SKM-1 (cell line): ENCODE data around the gene RBM20.
"Not testable (repeated sequence)": the region's sequence is repeated elsewhere in the genome, so short reads cannot be mapped to it uniquely, and the experiment has no call there.

ENCODE experiments used
- DNase-seq: peaks from one replicate; lab custom pipeline; 2025; ENCODE audit not compliant: unreplicated experiment; lab: John Stamatoyannopoulos, UW

Gene RBM20

DNA sequence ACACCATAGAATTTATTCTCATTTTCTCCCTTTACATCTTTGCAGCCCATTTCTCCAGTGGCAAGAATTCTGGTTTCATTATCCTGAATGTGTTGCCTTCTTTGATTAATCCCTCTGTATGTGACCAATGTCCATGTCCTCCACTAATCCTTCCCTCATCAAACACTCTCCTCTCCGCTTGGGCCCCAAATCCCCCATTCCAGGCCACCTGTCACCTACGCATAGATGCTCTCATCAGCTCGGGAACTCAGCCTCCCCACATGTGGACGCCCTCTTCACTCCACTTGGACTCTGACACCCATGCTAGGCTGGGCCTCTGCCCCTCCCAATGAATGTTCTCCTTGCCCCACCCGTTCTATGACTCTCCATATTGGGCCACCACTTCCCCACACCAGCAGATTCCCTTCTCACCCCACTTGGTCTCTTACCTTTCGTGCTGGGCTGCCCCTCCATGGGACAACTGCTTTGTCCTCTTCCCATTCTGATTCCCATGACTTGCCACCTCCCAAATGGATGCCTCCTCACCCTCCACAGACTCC is 18.7 kb upstream of the RBM20 start:
- no peak for DNase-seq

DNA sequence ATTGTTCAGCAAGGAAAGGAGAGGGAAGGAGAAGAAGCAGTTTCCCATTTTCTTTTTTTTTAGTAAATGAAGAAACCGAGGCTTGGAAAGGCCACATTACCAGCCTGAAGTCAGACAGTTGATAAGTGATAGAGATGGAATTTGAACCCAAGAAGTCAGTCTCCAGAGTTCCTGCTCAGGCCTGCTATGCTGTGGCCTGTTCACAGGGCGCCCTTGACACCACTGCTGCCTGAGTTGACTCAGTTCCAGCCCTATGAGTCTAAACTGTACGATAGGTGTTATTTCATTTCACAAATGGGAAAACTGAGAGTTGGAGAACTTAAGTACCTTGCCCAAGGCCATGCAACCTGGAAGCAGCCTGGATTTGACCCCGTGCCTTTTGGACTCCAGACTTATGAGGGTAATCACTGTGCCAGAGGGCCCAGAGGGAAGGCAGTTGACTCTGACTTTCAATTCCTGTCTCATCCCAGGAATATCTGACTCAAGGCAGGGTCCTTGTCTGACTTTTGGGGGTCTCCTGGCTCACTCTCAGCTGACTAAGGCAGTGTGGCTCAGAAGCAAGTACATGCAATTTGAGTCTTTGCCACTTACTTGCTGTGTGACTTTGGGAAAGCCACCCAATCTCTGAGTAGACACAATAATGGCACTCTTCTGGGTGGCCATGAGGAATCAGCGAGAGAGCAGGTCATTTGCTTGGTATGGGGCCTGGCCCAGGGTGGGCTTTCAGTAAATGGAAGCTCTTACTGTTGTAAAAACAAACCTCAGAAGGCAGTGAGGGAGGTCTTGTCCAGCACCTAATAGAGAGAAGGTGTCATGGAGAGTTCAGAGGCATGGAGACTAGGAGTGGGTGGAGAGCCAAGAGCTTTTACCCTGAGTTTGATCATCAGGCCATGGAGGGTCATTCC is 17.9 kb upstream of the RBM20 start:
- no peak for DNase-seq

DNA sequence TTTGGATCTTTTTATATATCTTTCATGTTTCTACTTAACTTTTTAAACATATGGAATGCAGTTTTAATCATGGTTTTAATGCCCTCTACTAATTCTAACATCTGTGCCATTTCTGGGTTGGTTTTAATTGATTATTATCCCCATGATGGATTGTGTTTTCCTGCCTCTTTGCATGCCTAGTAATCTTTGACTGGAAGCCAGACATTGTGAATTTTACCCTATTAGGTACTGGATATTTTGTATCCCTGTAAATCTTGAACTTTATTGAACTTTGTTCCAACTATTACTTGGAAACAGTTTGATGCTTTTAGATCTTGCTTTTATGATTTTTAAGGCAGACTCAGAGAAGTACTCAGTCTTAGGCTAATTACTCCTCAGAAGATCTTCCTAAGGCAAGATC is 16.0 kb upstream of the RBM20 start:
- no peak for DNase-seq

DNA sequence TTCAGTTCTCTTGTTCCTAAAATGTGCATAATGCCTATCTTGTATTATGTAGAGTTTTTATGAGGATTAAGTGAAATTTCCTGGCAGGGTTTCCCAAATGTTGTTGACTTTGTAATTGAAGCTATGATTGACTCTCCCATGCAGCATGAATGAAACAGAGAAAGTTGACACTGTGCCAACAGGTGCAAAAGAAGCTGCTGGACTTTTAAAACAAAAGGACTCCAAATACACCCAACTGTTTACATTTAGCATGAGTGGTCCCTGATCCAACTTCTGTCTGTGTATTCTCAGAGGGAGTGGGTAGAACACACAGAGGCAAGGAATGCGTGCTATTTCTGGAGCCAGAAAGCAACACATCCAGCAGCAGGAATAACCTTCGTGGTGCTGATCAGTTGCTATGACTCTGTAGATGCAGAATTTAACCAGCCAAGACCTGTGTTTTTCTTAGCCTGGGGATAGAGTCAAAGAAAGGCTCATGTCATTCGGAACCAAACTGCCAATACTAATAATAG is 14.4 kb upstream of the RBM20 start:
- DNase-seq = no peak

DNA sequence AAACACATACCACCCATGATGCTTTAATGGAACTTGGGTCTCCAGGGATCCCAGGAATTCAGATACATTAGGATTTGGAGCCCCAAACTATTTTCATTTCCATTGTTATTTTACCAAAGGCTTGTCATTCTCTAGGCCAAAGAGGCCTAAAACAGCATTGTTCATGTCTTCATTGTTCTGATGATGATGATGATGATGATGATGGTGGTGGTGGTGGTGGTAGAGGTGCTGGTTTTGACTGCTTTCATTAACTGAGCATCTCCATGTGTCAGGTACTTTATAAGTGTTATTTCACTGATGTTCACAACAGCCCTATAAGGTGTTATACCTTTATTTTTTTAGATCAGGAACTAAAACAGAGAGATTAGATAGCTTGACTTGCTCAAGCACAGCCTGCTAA is 12.2 kb upstream of the RBM20 start:
- no peak for DNase-seq

DNA sequence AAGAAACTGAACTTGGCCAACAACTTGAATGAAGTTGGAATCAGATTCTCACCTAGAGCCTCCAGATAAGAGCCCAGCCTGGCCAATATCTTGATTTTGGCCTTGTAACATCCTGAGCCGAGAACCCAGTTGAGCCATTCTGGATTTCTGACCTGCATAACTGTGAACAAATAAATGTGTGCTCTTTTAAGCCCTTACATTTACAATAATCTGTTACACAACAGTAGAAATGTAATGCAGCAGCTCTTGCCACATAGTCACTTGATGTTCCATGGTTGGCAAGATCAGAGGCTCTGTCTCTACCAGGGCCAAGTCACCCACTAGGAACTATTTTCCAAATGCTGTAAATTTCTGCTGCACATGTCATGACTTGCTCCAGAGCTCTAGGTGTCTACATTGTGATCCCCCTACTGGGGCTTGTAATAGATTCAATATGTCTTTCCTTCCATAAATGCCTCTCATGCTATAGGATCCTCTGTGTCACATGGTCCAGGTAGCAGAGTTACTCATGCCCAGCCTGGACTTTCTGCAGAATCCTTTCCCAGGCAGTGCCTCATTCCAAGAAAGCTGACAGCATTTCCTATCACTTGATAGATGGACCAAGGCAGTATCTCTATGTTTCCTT is 11.4 kb upstream of the RBM20 start:
- DNase-seq = no peak

DNA sequence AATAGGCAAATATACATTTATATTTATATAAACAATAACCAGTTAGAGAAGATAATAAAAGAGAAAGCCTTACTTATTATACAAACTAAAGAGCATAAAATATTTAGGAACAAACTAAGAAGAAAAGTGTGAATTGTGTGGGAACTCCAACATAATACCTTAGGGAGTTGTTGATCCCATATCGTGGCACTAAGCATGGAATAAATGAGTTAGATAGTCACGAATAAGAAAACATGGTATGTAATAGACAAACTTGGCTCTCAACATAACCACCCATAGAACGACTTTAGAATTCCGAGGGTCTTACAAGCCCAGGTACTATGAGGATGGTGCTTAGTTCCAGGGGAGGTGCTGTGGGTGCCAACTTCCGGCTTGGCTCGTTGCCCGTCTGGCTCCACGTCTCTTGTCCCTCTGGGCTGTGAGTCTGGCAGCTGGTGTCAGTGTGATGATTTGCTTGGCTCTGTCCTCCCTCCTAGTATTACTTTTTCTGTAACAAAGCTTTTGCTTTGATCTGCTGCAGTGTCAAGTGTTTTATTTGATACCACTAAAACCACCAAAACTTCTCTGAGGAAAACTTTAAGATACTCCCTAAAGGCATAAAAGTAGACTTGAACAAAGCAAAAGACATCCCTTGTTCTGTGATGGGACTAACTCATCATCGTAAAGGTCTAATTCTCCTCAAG is 9.5 kb upstream of the RBM20 start:
- DNase-seq = no peak

DNA sequence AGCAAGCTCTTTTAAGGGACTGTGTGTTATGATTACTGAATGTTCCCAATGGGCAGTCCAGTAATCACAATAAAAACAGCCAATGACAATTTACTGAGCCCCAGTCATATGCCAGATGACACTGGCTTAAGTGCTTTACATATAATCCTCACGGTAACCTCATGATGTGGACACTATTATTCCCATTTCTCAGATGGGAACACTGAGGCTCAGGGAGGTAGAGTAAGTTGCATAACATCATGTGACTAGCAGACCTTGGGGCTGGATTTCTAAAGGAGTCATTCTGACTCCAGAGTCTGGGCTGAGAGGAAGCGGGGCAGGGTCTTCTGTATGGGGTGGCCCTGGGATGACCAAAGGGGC is 7.6 kb upstream of the RBM20 start:
- no peak for DNase-seq

DNA sequence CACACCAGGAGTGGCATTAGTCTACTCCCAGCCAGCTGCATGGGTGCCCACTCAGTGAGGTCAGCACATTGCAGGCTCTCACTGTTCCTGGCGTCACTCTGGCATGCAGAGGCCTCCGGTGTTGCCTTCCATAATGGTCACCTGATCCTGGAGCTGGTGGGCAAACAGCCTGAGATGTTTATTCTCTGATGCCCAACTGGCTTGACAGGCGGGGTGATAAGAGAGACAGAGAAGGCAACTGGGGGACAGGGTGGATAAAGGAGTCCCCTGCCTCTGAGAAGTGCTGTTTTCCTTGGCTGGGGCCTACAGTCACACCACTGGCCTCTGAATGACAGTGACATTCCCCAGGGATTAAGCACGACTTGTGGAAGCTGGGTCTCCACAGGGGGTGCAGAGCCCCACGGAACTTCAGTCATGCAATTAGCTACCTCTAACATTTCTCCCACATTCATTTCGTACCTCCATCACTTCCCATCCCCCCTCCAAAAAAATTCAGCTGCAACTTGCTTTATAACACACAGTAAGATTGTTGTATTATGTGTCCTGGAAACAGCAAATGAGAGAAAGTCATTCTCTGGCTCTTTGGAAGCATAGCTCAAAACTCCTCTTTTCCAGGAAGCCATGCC is 7.1 kb upstream of the RBM20 start:
- no peak for DNase-seq

DNA sequence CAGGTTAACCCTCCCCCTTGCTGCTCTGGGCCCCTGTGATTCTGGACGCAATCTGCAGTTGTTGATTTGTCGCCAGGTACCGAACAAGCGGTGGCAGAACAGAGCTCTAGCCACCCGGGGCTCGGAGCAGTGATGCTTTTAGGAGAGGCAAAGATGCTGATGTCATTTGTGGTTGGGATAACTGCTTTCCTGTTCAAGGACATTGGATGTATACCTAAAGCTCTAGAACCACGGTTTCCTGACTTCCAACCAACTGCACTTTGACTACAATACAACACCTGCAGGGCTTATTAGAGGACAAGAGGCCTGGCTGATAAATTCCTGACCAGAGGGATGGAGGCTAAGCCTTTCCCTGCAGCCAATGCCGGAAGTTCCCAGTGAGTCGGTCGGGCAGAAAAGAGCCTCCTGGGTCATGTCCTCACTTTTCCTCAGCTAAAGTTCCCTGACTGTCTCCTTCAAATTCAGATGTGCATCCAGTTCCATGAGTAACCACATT is 6.5 kb upstream of the RBM20 start:
- no peak for DNase-seq

DNA sequence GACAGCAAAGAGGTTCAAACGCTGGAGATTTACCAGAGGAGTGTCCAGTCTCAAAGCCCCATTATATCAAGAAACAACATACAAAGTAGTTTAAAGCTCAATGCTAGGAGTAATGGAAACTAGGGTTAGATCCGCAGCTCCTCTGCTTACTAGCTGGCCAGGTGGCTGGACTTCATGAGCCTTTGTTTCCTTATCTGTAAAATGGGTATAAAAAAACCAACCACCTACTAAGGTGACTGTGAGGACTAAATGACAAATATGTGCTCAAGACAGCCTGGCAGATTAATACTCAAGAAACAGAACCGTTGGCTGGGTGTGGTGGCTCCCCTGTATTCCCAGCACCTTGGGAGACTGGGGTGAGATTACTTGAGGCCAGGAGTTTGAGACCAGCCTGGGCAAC is 5.8 kb upstream of the RBM20 start:
- DNase-seq = no peak

DNA sequence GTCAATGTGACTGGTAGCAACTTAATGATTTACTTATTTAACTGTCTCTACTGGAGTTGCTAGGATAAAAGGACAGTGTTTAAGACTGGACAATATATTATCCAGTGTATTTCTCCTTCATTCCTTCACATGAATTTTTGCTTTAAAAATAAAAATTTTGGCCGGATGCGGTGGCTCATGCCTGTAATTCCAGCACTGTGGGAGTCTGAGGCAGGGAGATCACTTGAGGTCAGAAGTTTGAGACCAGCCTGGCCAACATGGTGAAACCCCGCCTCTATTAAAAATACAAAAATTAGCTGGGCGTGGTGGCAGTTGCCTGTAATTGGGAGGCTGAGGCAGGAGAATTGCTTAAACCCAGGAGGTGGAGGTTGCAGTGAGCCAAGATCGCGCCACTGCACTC is 5.1 kb upstream of the RBM20 start:
- DNase-seq = not testable (repeated sequence)

DNA sequence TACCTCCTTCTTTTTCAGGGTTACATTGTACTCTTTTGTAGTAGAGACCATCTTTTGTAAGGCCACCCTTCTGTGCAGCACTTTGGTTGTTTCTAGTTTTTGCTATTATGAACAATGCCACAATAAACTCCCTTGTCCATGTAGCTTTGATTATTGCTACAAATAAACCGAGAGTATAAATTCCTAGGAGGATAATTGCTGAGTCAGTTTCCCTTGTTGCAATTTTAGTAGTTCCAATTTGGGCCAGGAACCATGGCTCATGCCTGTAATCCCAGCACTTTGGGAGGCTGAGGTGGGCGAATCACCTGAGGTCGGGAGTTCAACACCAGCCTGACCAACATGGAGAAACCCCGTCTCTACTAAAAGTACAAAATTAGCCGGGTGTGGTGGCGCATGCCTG is 4.3 kb upstream of the RBM20 start:
- DNase-seq = not testable (repeated sequence)

DNA sequence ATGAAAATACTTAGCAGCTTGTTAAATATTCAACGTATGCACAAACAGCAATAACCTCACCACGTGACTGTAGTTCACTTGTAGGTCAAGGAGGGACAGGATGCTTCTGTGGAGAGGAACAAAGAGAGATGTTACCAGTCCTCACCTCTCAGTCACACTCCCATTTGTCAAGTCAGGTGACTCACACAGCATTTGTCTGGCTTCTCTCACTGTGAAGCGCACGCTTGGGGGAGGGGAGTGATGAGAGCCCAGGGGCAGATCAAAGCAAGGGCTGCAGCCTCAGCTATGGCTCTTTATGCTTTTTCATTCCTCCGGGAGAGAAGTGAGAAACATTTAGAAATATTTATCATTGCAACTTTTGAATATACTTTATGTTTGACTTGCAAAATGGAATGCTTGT is 2.9 kb upstream of the RBM20 start:
- no peak for DNase-seq

DNA sequence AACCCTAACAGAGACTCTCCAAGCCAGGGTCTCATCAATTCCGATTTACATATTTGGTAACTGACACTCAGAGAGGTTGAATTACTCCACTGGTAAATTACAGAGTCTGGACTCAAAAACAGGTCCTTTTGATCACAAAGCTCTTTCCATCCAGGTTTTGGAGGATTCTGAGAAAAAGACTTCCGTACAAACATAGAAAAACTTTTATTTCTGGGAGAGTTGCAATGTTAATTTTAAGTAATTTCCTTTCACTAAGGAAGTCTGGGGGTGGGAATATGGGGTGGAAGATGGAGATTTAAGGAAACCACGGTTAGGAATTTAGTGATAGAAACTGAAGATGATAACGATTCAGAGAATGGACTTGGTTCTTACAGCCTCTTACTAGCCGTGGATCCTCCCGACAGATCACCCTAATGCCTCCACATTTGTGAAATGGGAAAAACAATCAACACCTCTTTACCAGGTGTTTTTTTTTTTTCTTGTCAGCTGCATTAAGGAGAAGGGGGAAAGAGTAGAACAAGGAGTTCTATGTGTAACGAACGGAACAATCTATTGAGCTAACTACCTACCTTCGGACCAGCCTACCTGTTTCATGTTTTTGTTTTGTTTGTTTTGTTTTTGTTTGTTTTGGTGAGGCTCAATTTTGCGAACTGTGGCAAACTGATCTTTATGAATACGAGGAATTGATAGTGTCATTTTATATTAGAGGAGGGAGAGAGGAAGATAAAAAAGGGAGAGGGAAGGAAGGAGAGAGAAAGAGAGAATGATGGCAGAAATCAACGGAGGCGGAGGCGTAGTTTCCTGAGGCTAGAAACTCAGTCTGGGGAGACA is 1.7 kb upstream of the RBM20 start:
- DNase-seq = no peak

DNA sequence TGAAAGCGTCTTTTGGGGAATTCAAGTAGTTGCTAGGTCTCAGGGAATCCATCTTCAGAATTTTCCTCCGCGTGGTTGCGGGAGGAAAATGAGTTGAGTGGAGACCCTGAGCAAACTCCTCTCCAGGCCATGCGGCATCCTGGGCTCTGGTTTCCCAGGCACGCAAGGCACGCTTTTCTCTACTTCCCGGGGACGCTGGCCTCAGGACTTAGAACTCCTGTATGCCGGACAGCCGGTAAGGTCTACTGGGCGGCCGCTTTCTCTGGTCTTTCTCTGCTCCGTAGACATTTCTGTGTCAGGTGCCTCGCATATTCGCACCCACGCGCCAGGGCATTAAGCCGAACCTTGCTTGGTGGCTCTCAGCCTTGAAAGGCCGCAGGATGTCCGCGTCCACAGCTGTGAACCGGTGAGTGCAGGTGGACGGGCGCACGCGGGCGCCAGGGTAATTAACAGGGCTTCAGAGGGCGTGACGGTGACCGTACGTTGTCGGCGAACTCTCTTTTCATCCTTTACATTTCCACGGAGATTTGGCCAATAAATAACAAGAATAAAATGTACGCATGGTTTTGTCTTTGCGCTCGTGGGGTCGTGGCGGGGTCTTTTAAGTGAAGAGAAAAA is 992 bp upstream of the RBM20 start:
- no peak for DNase-seq

DNA sequence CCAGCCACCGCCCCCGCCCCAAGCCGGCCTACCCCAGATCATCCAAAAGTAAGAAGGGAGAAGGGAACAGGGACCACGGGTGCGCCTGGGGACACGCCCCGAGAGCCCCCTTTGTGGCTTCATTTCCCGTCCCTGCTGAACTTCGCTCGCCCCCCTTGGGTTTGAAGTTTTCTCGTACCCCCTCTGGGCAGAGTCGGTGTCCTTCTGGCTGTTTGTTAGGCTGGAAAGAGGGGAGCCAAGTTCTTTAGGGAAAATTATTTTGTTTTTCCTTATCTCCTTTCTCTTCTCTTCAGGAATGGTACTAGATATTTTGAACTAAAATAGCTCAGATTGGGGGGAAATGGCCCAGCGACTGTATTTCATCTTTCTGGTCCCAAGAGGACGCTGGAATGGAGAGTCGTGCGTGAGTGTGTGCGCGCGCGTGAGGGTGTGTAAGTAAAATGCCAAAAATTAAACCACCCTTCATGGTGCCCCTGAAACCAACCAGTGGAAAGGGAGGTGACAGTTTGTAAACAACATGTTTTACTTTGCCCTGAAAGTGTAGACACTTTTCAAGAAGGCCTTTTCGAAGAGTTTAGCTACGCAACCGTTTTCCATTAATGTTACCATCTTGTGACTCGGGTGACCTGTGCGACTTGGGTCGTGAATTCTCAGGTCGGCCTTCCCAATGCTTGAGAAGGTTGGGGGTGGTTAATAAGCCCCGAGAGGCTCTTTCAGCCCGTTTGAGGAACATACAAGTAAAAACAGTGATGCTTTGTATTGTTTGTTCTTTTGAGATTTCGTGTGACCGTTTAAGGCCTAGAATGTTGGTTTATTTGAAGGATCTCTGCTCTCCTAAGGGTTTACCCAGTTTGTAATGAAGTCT is 694 bp downstream of the RBM20 start:
- DNase-seq = no peak

DNA sequence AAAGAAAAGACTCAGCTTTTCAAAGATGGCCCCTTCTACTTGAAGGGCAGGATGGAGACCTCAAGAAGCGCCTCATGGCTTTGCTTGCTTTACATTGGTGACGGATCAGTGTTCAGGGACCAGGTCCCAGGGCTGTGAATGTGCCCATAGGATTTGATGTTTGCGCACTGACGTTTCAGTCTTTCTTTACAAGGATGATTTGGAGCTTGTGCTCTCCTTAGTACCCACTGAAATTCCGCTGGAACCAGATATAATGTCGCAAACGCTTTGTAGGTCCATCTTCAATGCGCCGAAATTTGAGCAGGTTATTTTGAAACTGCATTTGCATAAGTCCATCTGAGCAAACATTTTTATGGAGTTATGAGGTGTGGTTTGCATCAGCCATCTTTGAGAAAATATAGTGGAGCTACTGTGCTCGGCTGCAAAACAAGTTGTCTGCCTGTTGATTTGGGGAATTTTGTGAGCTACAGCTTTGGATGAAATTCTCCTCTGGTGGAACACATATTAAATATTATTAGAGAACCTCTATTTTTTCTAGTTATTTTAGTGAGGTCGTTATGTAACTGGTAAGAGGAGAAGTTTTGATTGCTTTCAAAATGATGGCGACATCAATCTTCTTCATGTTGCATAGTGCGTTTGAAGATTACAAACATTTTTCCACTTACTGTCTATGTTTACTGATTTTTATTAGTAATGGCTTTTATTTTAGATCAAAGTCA is 2.4 kb downstream of the RBM20 start:
- no peak for DNase-seq
